Pancreas (tissue), 10 donors: ENCODE data around the gene CACNG7. TPM values are rescaled to one million over a fixed set of nuclear protein-coding genes. Genes with fewer than 3 reads are reported as not detected.
A peak's percentile ranks its signal among the peaks of the same experiment; 100 is the strongest.

Source experiments
- ATAC-seq, 4 donors: fragments of 200-7000 bp; cut with Tn5 transposase; one replicate each; pipeline versions ENCODE4 v1.8.0 to v1.9.1; 2020; ENCODE audit warnings: mild to moderate bottlenecking in 4 of 4, moderate library complexity in 4 of 4
- DNase-seq, 6 donors: peaks; one replicate each; pipeline ENCODE4 v3.0.0-alpha.2; 2020
- FAIRE-seq: peaks from 2 replicates; lab custom pipeline; 2012; peaks lifted over from hg19 to GRCh38; lab: Jason Lieb, UNC
- H3K27ac ChIP-seq, 4 donors: fragments of 200-600 bp; sonication (generic); 1 replicate in 3 of 4; 2 replicates in 1 of 4; pipeline versions ENCODE4 v1.5.0 to v1.8.0; 2020
- H3K27me3 ChIP-seq, 4 donors: fragments of 200-600 bp; one replicate each; pipeline ENCODE4 v1.8.0; 2021
- H3K36me3 ChIP-seq, 3 donors: fragments of 200-600 bp; sonication (generic) in 1 of 3; one replicate each; pipeline versions ENCODE4 v1.5.0 to v1.8.0; 2020 to 2021
- H3K4me1 ChIP-seq, 3 donors: fragments of 200-600 bp; one replicate each; pipeline ENCODE4 v1.8.0; 2021
- H3K4me3 ChIP-seq, 4 donors: fragments of 200-600 bp; sonication (generic) in 2 of 4; one replicate each; pipeline versions ENCODE4 v1.5.0 to v1.8.0; 2020 to 2021
- H3K9me3 ChIP-seq, 4 donors: fragments of 200-600 bp; one replicate each; pipeline ENCODE4 v1.8.0; 2021
- WGBS, 2 donors: extraction: QIAGEN DNeasy Blood & Tissue Kit; methylation state at CpG; one replicate each; pipeline ENCODE4 v1.1.7; 2013; 5-methylcytosine and 5-hydroxymethylcytosine counted together
- intact Hi-C, 3 donors: fragments of 100-400 bp; cut with DNase I; formaldehyde crosslinking; loops; one replicate each; pipeline versions ENCODE4 v1.11.1 to v1.14.2; 2022
- polyA plus RNA-seq, 2 donors: library from polyadenylated mRNA; stranded (reverse); fragments of 200-250 nt; gene quantifications; one replicate each; pipeline ENCODE4 v1.2.3, GENCODE V29; 2013
- total RNA-seq, 6 donors: library from RNA; stranded (reverse); fragmentation: NEBNext Ultra II Directional in 4 of 6; extraction: Animal tissue kit (Norgen Biotek cat#: 25700) in 4 of 6; gene quantifications; one replicate each; pipeline versions ENCODE4 v1.2.1 to v1.2.4, GENCODE V29; 2021 to 2023
- TF ChIP-seq, protein P1 (sequence below), 4 donors: fragments of 200-600 bp; sonication (generic) in 3 of 4; IDR thresholded peaks; one replicate each; pipeline versions ENCODE4 v1.5.0 to v1.8.0; 2021; ENCODE audit warnings: antibody characterized with exemption in 4 of 4
- donor health status: healthy with polysubstance abuse.
- donor health status: DM: no; HTN: no; CAD: no; lungs with moderate emphysema.
- donor health status: DM: no; HTN: no; CAD: no.
- donor health status: control.
- donor health status: control.
- donor health status: Bipolar disorder and iron deficiency.
- donor health status: DM: yes; HTN: yes; CAD: no.
- donor health status: DM: no; HTN: no; CAD: no.
- donor health status: DM: no; HTN: no; CAD: no.
- donor health status: DM: yes; HTN: yes; CAD: no.

The CACNG7 gene
- total and polyA plus RNA-seq, 8 donors, result 0.02 to 0.09 (median 0.06) TPM; not detected in 4

GRCh38 chr19:53875602-53876325, 33.3 kb upstream of the CACNG7 start:
- peaks cover 0 to 11% (median 5%) of the 10 kb centered on the region in 3 donors for H3K36me3 ChIP-seq

GRCh38 chr19:53876651-53877224, 32.3 kb upstream of the CACNG7 start:
- H3K36me3 ChIP-seq, result peaks cover 0 to 11% (median 5%) of the 10 kb centered on the region in 3 donors
- no peak for FAIRE-seq
- 64 to 89% methylated on average over 5 to 6 of the region's 6 CpGs for WGBS, 2 donors
- no peak for ATAC-seq
- intact Hi-C loops, result no loop called here
- DNase-seq, result no peak
- no peak overlapping the region for H3K27ac ChIP-seq
- no peak overlapping the region for H3K4me3 ChIP-seq
- no peaks in the 10 kb centered on the region for H3K9me3 ChIP-seq
- TF ChIP-seq, protein P1, sequence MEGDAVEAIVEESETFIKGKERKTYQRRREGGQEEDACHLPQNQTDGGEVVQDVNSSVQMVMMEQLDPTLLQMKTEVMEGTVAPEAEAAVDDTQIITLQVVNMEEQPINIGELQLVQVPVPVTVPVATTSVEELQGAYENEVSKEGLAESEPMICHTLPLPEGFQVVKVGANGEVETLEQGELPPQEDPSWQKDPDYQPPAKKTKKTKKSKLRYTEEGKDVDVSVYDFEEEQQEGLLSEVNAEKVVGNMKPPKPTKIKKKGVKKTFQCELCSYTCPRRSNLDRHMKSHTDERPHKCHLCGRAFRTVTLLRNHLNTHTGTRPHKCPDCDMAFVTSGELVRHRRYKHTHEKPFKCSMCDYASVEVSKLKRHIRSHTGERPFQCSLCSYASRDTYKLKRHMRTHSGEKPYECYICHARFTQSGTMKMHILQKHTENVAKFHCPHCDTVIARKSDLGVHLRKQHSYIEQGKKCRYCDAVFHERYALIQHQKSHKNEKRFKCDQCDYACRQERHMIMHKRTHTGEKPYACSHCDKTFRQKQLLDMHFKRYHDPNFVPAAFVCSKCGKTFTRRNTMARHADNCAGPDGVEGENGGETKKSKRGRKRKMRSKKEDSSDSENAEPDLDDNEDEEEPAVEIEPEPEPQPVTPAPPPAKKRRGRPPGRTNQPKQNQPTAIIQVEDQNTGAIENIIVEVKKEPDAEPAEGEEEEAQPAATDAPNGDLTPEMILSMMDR (IDR thresholded peaks at IDR 0.05), result no peak
- H3K27me3 ChIP-seq, result no peaks in the 10 kb centered on the region
- peaks cover 0 to 4% (median under 1%) of the 10 kb centered on the region in 3 donors for H3K4me1 ChIP-seq

More at GRCh38 chr19:53875602-53876325, 33.3 kb upstream of the CACNG7 start:
- Histone ChIP-seq H3K4me3 (no peak overlapping the region), H3K27me3 (no peaks in the 10 kb centered on the region), H3K4me1 (peaks cover 0 to 4% (median 0%) of the 10 kb centered on the region in 3 donors), H3K27ac (no peak overlapping the region), H3K9me3 (no peaks in the 10 kb centered on the region)
- ATAC-seq (no peak), FAIRE-seq (no peak), DNase-seq (peak in 1 of 6 donors; percentile 1)
- TF ChIP-seq, protein P1 (IDR thresholded peaks at IDR 0.05), result no peak
- intact Hi-C loops, result no loop called here
- 88 to 94% methylated on average over 17 of the region's 17 CpGs for WGBS, 2 donors

DNA sequence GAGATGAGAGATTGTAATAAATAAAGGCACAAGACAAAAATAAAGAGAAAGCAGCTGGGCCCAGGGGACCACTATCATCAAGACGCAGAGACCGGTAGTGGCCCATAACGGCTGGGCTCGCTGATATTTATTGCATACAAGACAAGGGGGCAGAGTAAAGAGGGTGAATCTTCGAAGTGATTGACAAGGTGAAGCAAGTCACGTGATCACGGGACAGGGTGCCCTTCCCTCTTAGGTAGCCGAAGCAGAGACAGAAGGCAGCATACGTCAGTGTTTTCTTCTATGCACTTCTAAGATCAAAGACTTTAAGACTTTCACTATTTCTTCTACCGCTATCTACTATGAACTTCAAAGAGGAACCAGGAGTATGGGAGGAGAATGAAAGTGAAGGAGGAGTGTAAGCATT, 31.7 kb upstream of the CACNG7 start:
- intact Hi-C loops, result no loop called here
- TF ChIP-seq, protein P1 (IDR thresholded peaks at IDR 0.05), result no peak
- Histone ChIP-seq H3K4me1 (peaks cover 0 to 5% (median 4%) of the 10 kb centered on the region in 3 donors), H3K4me3 (no peak overlapping the region), H3K36me3 (peaks cover 0 to 11% (median 5%) of the 10 kb centered on the region in 3 donors), H3K27me3 (no peaks in the 10 kb centered on the region), H3K27ac (no peak overlapping the region), H3K9me3 (no peaks in the 10 kb centered on the region)
- FAIRE-seq (no peak), DNase-seq (no peak), ATAC-seq (no peak)
- 64 to 77% methylated on average over 10 of the region's 10 CpGs for WGBS, 2 donors

- intact Hi-C loops, result no loop called here
- Histone ChIP-seq H3K27me3 (peaks cover 0 to 5% (median 0%) of the 10 kb centered on the region in 4 donors), H3K4me3 (peak overlapping the region; percentile 16 to 62 (median 46)), H3K27ac (no peak overlapping the region), H3K4me1 (peaks cover 0 to 5% (median 4%) of the 10 kb centered on the region in 3 donors), H3K9me3 (no peaks in the 10 kb centered on the region), H3K36me3 (peaks cover 0 to 7% (median 3%) of the 10 kb centered on the region in 3 donors)
- ATAC-seq, result peak in 2 of 4 donors; percentile 2 to 8
- no peak for FAIRE-seq
- TF ChIP-seq, protein P1 (IDR thresholded peaks at IDR 0.05), result no peak
- no peak for DNase-seq
- WGBS, 2 donors, result 36 to 37% methylated on average over 12 of the region's 12 CpGs
Observed at GRCh38 chr19:53878776-53879139, 30.3 kb upstream of the CACNG7 start.
